Vagina (tissue), 2 donors: ENCODE measurements around the gene ASCC2.

Experiments used
- POLR2A ChIP-seq, 2 donors: fragments of 450-650 bp; IDR thresholded peaks; one replicate each; pipeline ENCODE4 v1.6.1; 2017; ENCODE audit warnings: antibody characterized with exemption in 2 of 2, mild to moderate bottlenecking in 2 of 2, moderate library complexity in 2 of 2
- TF ChIP-seq, protein P1 (sequence below), 3 experiments: fragments of 450-650 bp in 2 of 3; fragments of 200-600 bp in 1 of 3; sonication (generic) in 1 of 3; IDR thresholded peaks; one replicate each; pipeline ENCODE4 v1.5.1; 2017 to 2019; ENCODE audit warnings: antibody characterized with exemption in 3 of 3, mild to moderate bottlenecking in 2 of 3, moderate library complexity in 2 of 3

DNA sequence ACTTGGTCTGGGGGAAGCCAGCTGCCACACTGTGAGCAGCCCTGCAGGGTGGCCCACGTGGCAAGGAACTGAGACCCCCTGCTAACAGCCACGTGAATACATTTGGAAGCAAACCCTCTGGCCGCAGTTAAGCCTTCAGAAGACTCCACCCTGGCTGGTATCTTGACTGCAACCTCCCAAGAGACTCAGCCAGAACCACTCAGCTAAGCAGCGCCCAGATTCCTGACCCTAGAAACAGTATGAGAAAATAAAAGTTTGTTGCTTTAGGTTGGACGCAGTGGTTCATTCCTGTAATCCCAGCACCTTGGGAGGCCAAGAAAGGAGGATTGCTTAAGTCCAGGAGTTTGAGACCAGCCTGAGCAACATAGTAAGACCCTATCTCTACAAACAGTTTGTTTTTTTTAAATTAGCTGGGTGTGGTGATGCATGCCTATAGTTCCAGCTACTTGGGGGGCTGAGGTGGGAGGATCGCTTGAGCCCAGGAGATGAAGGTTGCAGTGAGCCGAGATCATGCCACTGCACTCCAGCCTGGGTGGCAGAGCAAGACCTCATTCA is 79.9 kb downstream of the ASCC2 start:
- TF ChIP-seq POLR2A (IDR thresholded peaks at IDR 0.05), result no peak
- TF ChIP-seq, protein P1, sequence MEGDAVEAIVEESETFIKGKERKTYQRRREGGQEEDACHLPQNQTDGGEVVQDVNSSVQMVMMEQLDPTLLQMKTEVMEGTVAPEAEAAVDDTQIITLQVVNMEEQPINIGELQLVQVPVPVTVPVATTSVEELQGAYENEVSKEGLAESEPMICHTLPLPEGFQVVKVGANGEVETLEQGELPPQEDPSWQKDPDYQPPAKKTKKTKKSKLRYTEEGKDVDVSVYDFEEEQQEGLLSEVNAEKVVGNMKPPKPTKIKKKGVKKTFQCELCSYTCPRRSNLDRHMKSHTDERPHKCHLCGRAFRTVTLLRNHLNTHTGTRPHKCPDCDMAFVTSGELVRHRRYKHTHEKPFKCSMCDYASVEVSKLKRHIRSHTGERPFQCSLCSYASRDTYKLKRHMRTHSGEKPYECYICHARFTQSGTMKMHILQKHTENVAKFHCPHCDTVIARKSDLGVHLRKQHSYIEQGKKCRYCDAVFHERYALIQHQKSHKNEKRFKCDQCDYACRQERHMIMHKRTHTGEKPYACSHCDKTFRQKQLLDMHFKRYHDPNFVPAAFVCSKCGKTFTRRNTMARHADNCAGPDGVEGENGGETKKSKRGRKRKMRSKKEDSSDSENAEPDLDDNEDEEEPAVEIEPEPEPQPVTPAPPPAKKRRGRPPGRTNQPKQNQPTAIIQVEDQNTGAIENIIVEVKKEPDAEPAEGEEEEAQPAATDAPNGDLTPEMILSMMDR (IDR thresholded peaks at IDR 0.05), result no peak
